CD4-positive, alpha-beta memory T cell (primary cell): ENCODE measurements around the gene SSR4. TPM values are rescaled to one million over a fixed set of nuclear protein-coding genes. Genes with fewer than 3 reads are reported as not detected.

ENCODE experiments used
- CTCF ChIA-PET: fragments of 350-600 bp; sonication (Branson Sonifier 250); formaldehyde crosslinking; loops from one replicate; lab custom pipeline; 2021; ENCODE audit warnings: inconsistent platforms; ENCODE audit not compliant: partially characterized antibody; lab: Charles Lee
- POLR2A ChIA-PET: fragments of 350-600 bp; sonication (Branson Sonifier 250); formaldehyde crosslinking; loops from one replicate; lab custom pipeline; 2021; ENCODE audit not compliant: partially characterized antibody; lab: Charles Lee
- DNase-seq, 5 donors: peaks; one replicate each; pipeline versions ENCODE4 v3.0.0 to v3.0.0-alpha.2; 2020 to 2022; ENCODE audit warnings: mixed read lengths in 1 of 5
- H3K27ac ChIP-seq: one replicate; pipeline ENCODE4 v1.7.0; 2013; ENCODE audit warnings: low read depth, low read length
- H3K27me3 ChIP-seq: 2 replicates; pipeline ENCODE4 v1.7.0; 2013; ENCODE audit warnings: mild to moderate bottlenecking, low read length, moderate library complexity; ENCODE audit not compliant: insufficient read depth
- H3K36me3 ChIP-seq: 2 replicates; pipeline ENCODE4 v1.7.0; 2013; ENCODE audit warnings: mild to moderate bottlenecking, low read length, moderate library complexity; ENCODE audit not compliant: insufficient read depth
- H3K4me1 ChIP-seq: 2 replicates; pipeline ENCODE4 v1.7.0; 2013; ENCODE audit warnings: mild to moderate bottlenecking, low read length, moderate library complexity; ENCODE audit not compliant: insufficient read depth
- H3K4me3 ChIP-seq, 2 donors: one replicate each; pipeline ENCODE4 v1.7.0; 2013; ENCODE audit warnings: low read length in 2 of 2, mild to moderate bottlenecking in 1 of 2
- H3K9me3 ChIP-seq, 2 donors: one replicate each; pipeline ENCODE4 v1.7.0; 2013; ENCODE audit warnings: low read length in 2 of 2, control low read depth in 1 of 2; ENCODE audit not compliant: control insufficient read depth in 1 of 2
- H3K27ac Mint-ChIP-seq, 7 donors: one replicate each; pipeline ENCODE4 v1.8.0; 2020 to 2021; ENCODE audit warnings: mixed read lengths in 7 of 7, mild to moderate bottlenecking in 6 of 7, inconsistent platforms in 3 of 7, moderate library complexity in 3 of 7
- H3K27me3 Mint-ChIP-seq, 2 donors: one replicate each; pipeline ENCODE4 v1.8.0; 2020 to 2021; ENCODE audit warnings: mixed read lengths in 2 of 2
- H3K36me3 Mint-ChIP-seq, 2 donors: one replicate each; pipeline ENCODE4 v1.8.0; 2020 to 2021; ENCODE audit warnings: mixed read lengths in 2 of 2, inconsistent platforms in 1 of 2, mild to moderate bottlenecking in 1 of 2
- H3K4me1 Mint-ChIP-seq, 4 donors: one replicate each; pipeline ENCODE4 v1.8.0; 2020 to 2021; ENCODE audit warnings: mixed read lengths in 4 of 4, mild to moderate bottlenecking in 1 of 4
- H3K4me3 Mint-ChIP-seq, 8 donors: one replicate each; pipeline ENCODE4 v1.8.0; 2020 to 2021; ENCODE audit warnings: mixed read lengths in 8 of 8, mild to moderate bottlenecking in 7 of 8, moderate library complexity in 6 of 8, inconsistent platforms in 3 of 8
- H3K9me3 Mint-ChIP-seq, 8 donors: one replicate each; pipeline ENCODE4 v1.8.0; 2020 to 2021; ENCODE audit warnings: mixed read lengths in 8 of 8, mild to moderate bottlenecking in 5 of 8, inconsistent platforms in 3 of 8, moderate library complexity in 1 of 8
- intact Hi-C: fragments of 100-400 bp; cut with micrococcal nuclease; formaldehyde crosslinking; loops from one replicate; pipeline ENCODE4 v1.15.1; 2023
- polyA plus RNA-seq, 2 donors: library from polyadenylated mRNA; unstranded; fragments of 300-500 nt; fragmentation: Illumina TruSeq; gene quantifications; one replicate each; pipeline ENCODE4 v1.2.3, GENCODE V29; 2021
- total RNA-seq, 2 experiments: library from RNA; stranded (reverse); gene quantifications; one replicate each; pipeline ENCODE4 v1.2.3, GENCODE V29; 2021

The SSR4 gene
- total and polyA plus RNA-seq, 4 experiments from 2014 or later = 216 to 618 (median 350) TPM

DNA sequence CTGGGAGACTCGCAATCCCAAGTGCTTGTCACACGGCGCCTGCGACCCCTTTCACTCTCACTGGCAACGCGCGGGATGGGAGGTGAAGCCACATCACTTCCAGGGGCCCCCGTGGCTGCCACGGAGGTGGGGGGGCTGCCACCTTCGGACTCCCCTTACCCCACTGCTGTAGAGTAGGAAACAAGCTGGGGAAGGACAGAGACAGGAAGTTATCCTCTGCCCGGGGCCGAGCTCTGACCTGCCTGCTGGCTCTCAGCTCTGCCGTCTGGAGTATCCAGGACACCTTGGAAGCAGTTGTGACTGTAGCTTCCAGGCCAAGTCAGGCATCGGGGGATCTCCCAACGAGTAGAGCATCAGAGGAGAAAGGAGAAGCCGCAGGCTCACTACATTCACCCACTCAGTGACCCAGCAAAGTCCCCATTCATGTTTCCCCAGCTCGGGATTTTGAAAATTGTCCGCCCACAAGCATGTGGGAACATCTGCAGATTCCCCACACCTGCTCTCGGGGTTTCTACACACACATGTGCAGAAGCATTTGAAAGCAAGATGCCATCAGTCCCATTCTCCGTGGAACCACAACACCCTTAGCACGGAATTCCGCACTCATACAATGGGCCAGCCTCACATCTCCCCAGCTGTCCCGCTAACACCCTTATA lies 25.0 kb downstream of the SSR4 start:
- Histone ChIP-seq H3K27me3 (no peaks in the 10 kb centered on the region), H3K4me3 (no peak overlapping the region), H3K36me3 (no peaks in the 10 kb centered on the region), H3K9me3 (no peaks in the 10 kb centered on the region), H3K27ac (no peak overlapping the region), H3K4me1 (peaks cover 62% of the 10 kb centered on the region)
- intact Hi-C loops = loop anchor here (5.0 to 10.0 kb wide), 2 partner anchors 65 to 83 kb away; partner anchors contain the start of genes AVPR2 and L1CAM
- ChIA-PET POLR2A (interaction anchor here (0.5 to 2.9 kb wide), 4 partner anchors 25 to 130 kb away, joined by 3 to 10 read pairs (median 4); partner anchors contain the start of genes ARHGAP4, IDH3G and SSR4), CTCF (interaction anchor here (1.2 to 1.3 kb wide), 3 partner anchors 106 to 131 kb away, joined by 3 read pairs; partner anchors contain the start of gene ARHGAP4)
- peaks cover 37 to 67% (median 52%) of the 10 kb centered on the region in 4 donors for H3K4me1 Mint-ChIP-seq
- no peak for DNase-seq
- peak overlapping the region; percentile 41 to 67 (median 54) for H3K4me3 Mint-ChIP-seq
- peak overlapping the region in 2 of 7 donors; percentile 48 to 68 for H3K27ac Mint-ChIP-seq
- H3K36me3 Mint-ChIP-seq = no peaks in the 10 kb centered on the region
- H3K9me3 Mint-ChIP-seq = peaks cover 0 to 2% (median 0%) of the 10 kb centered on the region in 8 donors
- H3K27me3 Mint-ChIP-seq = no peaks in the 10 kb centered on the region

DNA sequence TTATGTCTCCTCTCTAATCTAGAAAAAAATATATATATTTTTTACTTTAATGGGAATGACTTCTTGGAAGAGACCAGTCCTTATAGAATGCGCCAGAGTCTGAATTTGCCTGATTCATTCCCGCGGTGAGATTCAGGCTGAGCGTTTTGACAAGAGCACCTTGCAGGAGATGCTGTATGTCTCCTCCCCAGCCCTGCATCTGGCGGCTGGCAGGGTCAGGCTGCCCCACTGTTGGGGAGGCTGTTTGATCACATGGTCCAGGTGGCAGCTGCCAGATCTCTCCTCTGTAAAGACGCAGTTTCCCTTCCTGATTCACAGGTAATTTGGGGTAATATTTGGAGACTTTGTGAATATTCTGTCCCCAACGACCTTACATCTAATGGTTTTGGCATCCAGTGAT lies 26.1 kb downstream of the SSR4 start:
- DNase-seq = no peak
- Mint-ChIP-seq H3K4me3 (peak overlapping the region in 7 of 8 donors; percentile 4 to 89 (median 47)), H3K9me3 (peaks cover 0 to 2% (median 0%) of the 10 kb centered on the region in 8 donors), H3K36me3 (no peaks in the 10 kb centered on the region), H3K4me1 (peaks cover 31 to 67% (median 50%) of the 10 kb centered on the region in 4 donors), H3K27ac (peak overlapping the region in 3 of 7 donors; percentile 46 to 48 (median 47)), H3K27me3 (no peaks in the 10 kb centered on the region)
- ChIA-PET CTCF (interaction anchor here (1.3 kb wide), 1 partner anchor 105 kb away, joined by 3 read pairs; the partner anchor contains the start of gene ARHGAP4), POLR2A (interaction anchor here (1.6 kb wide), 1 partner anchor 86 kb away, joined by 3 read pairs; no protein-coding TSS in a partner anchor)
- no peak overlapping the region for H3K27ac ChIP-seq
- no peaks in the 10 kb centered on the region for H3K27me3 ChIP-seq
- intact Hi-C loops = loop anchor here (10.0 kb wide), 1 partner anchor 64 kb away; the partner anchor contains the start of gene L1CAM
- H3K36me3 ChIP-seq = no peaks in the 10 kb centered on the region
- no peak overlapping the region for H3K4me3 ChIP-seq
- H3K9me3 ChIP-seq = no peaks in the 10 kb centered on the region
- H3K4me1 ChIP-seq = peaks cover 62% of the 10 kb centered on the region

DNA sequence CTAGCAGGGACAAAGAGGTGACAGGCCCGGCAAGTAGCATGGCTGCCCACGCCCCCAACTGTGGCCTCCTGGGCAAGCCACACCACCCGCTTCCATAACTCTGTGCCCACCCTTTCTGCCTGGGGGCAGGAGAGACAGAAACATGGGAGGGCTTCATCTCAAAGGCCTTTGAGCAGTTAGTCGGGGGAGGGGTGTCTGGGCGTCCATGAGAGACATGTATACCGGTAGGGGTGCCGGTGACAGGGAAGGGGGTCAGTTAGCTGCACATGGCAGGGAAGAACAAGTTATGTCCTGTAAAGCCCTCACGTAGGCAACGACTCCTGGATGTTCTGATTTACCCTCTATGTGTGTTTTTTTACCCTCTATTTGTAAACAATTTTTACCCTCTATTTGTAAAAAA lies 26.6 kb downstream of the SSR4 start:
- H3K4me1 Mint-ChIP-seq = peaks cover 31 to 69% (median 51%) of the 10 kb centered on the region in 4 donors
- H3K4me3 Mint-ChIP-seq = peak overlapping the region in 7 of 8 donors; percentile 20 to 89 (median 52)
- no peaks in the 10 kb centered on the region for H3K9me3 ChIP-seq
- H3K27ac Mint-ChIP-seq = peak overlapping the region in 6 of 7 donors; percentile 48 to 90 (median 74)
- no peaks in the 10 kb centered on the region for H3K36me3 ChIP-seq
- intact Hi-C loops = loop anchor here (10.0 kb wide), 1 partner anchor 64 kb away; the partner anchor contains the start of gene L1CAM
- no peaks in the 10 kb centered on the region for H3K27me3 ChIP-seq
- peaks cover 62% of the 10 kb centered on the region for H3K4me1 ChIP-seq
- ChIA-PET POLR2A (no interaction called here), CTCF (no interaction called here)
- H3K9me3 Mint-ChIP-seq = peaks cover 0 to 2% (median 0%) of the 10 kb centered on the region in 8 donors
- DNase-seq = no peak
- H3K27me3 Mint-ChIP-seq = no peaks in the 10 kb centered on the region
- H3K27ac ChIP-seq = no peak overlapping the region
- H3K36me3 Mint-ChIP-seq = no peaks in the 10 kb centered on the region
- no peak overlapping the region for H3K4me3 ChIP-seq

DNA sequence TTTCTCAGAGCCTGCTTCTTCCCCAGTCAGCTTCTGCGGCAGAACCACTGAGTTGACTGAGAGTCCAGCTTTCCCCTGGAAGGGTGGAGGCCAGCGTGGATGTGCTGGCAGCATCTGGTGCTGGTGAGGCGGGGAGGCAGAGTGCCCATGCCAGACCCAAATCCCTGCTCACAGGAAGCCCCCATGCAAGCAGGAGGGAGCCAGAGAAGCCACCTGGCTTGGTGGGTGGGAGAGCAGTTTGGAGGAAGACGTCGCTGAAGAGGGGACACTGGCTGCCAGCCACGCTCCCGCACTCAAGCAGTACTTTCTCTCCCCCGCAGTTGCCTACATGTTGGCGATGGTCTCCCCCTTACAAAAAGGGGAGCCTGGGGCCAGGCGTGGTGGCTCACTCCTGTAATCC lies 29.9 kb downstream of the SSR4 start:
- Histone ChIP-seq H3K9me3 (no peaks in the 10 kb centered on the region), H3K27me3 (no peaks in the 10 kb centered on the region), H3K4me3 (no peak overlapping the region), H3K27ac (no peak overlapping the region), H3K36me3 (no peaks in the 10 kb centered on the region), H3K4me1 (peaks cover 60% of the 10 kb centered on the region)
- no peak for DNase-seq
- no peak overlapping the region for H3K4me3 Mint-ChIP-seq
- no peaks in the 10 kb centered on the region for H3K27me3 Mint-ChIP-seq
- H3K9me3 Mint-ChIP-seq = no peaks in the 10 kb centered on the region
- intact Hi-C loops = loop anchor here (10.0 kb wide), 1 partner anchor 60 kb away; the partner anchor contains the start of gene L1CAM
- ChIA-PET CTCF (no interaction called here), POLR2A (no interaction called here)
- H3K4me1 Mint-ChIP-seq = peaks cover 36 to 74% (median 55%) of the 10 kb centered on the region in 4 donors
- no peaks in the 10 kb centered on the region for H3K36me3 Mint-ChIP-seq
- H3K27ac Mint-ChIP-seq = peak overlapping the region in 1 of 7 donors; percentile 21

DNA sequence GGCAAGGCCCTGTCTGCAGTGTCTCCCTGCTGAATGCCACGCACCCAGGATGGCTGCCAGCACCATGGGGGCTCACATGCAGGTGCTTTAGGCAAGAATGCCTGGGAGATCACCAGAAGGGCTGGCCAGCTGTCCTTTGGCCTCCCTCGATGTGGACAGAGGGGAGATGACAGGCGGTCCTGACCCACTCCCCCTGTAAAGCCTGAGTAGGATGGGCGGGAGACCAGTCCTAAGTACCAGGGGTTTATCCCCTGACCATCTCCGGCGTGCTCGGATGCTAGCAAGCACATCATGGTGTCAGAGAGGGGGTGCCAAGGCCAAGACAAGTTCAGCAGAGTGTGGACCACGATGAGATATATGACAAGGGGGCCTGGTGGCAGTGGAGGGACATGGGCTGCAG lies 30.6 kb downstream of the SSR4 start:
- H3K4me1 ChIP-seq = peaks cover 53% of the 10 kb centered on the region
- POLR2A ChIA-PET = no interaction called here
- peak overlapping the region in 1 of 8 donors; percentile 24 for H3K4me3 Mint-ChIP-seq

DNA sequence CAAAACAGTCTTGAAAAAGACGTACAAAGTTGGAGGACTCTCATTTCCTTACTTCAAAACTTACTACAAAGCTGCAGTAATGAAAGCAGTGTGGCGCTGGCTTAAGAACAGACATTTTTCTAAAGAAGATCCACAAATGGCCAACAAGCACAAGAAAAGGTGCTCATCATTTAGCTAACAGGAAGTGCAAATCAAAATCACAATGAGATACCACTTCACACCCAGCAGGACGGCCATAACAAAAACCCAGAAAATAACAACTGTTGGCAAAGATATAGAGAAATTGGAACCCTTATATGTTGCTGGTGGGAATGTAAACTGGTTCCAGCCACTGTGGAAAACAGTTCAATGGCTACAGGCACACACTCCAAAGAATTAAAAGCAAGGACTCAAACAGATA lies 32.5 kb downstream of the SSR4 start:
- CTCF ChIA-PET = no interaction called here
- Mint-ChIP-seq H3K4me1 (peaks cover 27 to 59% (median 39%) of the 10 kb centered on the region in 4 donors), H3K27me3 (no peaks in the 10 kb centered on the region), H3K27ac (peak overlapping the region in 4 of 7 donors; percentile 37 to 85 (median 76)), H3K9me3 (no peaks in the 10 kb centered on the region), H3K4me3 (peak overlapping the region in 5 of 8 donors; percentile 4 to 70 (median 39)), H3K36me3 (no peaks in the 10 kb centered on the region)
- no peaks in the 10 kb centered on the region for H3K27me3 ChIP-seq
- no peak overlapping the region for H3K27ac ChIP-seq
- H3K9me3 ChIP-seq = no peaks in the 10 kb centered on the region
- no peak overlapping the region for H3K4me3 ChIP-seq
- H3K36me3 ChIP-seq = no peaks in the 10 kb centered on the region
- H3K4me1 ChIP-seq = peaks cover 35% of the 10 kb centered on the region
- POLR2A ChIA-PET = no interaction called here
- DNase-seq = no peak
- intact Hi-C loops = loop anchor here (10.0 kb wide), 1 partner anchor 58 kb away; the partner anchor contains the start of gene L1CAM

More for the DNA sequence above, 30.6 kb downstream of the SSR4 start:
- Histone ChIP-seq H3K4me3 (no peak overlapping the region), H3K9me3 (no peaks in the 10 kb centered on the region), H3K27ac (no peak overlapping the region), H3K27me3 (no peaks in the 10 kb centered on the region), H3K36me3 (no peaks in the 10 kb centered on the region)
- intact Hi-C loops = loop anchor here (10.0 kb wide), 1 partner anchor 60 kb away; the partner anchor contains the start of gene L1CAM
- no peak overlapping the region for H3K27ac Mint-ChIP-seq
- H3K4me1 Mint-ChIP-seq = peaks cover 33 to 69% (median 52%) of the 10 kb centered on the region in 4 donors
- no peaks in the 10 kb centered on the region for H3K36me3 Mint-ChIP-seq
- no peaks in the 10 kb centered on the region for H3K9me3 Mint-ChIP-seq
- no peak for DNase-seq
- CTCF ChIA-PET = no interaction called here
- H3K27me3 Mint-ChIP-seq = no peaks in the 10 kb centered on the region

DNA sequence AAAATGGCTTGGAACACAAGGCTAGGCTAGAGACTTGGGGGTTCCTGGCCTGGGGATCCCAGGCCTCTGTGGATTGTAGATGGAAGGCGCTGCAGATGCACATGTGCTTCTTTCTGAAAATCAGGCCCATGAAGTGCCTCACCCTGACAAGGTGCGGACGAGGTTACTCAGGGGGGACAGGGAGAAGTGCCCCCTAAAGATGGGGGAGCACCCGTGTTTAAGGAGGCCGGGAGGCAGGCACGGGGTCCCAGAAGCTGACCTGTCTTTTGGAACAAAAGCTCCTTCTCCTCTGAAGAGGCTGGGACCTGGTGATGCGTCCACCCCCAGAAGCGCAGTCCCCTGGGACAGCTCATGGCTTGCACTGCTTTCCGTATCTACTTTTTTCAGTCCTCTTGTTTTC lies 33.4 kb downstream of the SSR4 start:
- intact Hi-C loops = loop anchor here (10.0 kb wide), 1 partner anchor 57 kb away; the partner anchor contains the start of gene L1CAM
- CTCF ChIA-PET = interaction anchor here (0.8 kb wide), 1 partner anchor 102 kb away, joined by 3 read pairs; no protein-coding TSS in a partner anchor
- no peak for DNase-seq

More for the DNA sequence above, 33.4 kb downstream of the SSR4 start:
- Mint-ChIP-seq H3K27me3 (no peaks in the 10 kb centered on the region), H3K27ac (peak overlapping the region in 4 of 7 donors; percentile 66 to 83 (median 80)), H3K9me3 (no peaks in the 10 kb centered on the region), H3K4me1 (peaks cover 20 to 53% (median 31%) of the 10 kb centered on the region in 4 donors), H3K4me3 (peak overlapping the region in 6 of 8 donors; percentile 10 to 70 (median 36)), H3K36me3 (no peaks in the 10 kb centered on the region)
- no peaks in the 10 kb centered on the region for H3K36me3 ChIP-seq
- H3K27me3 ChIP-seq = no peaks in the 10 kb centered on the region
- no peaks in the 10 kb centered on the region for H3K9me3 ChIP-seq
- H3K4me1 ChIP-seq = peaks cover 27% of the 10 kb centered on the region
- POLR2A ChIA-PET = interaction anchor here (1.1 to 1.5 kb wide), 2 partner anchors 99 to 100 kb away, joined by 3 read pairs; no protein-coding TSS in a partner anchor
- no peak overlapping the region for H3K4me3 ChIP-seq
- no peak overlapping the region for H3K27ac ChIP-seq
